ENCODE data around the gene GALNT17.

The GALNT17 gene

GRCh38 chr7:71486856-71487628 is 355.1 kb downstream of the GALNT17 start:
- Histone ChIP-seq H3K27me3 (replicated peaks; ENCODE audit: insufficient read depth, low read length) (no peaks in the 10 kb centered on the region), H3K79me2 (ENCODE audit: low read length) (no peaks in the 10 kb centered on the region), H3K27ac (ENCODE audit: low read length) (no peak overlapping the region), H3F3A (ENCODE audit: insufficient read depth, low read length) (no peaks in the 10 kb centered on the region), H3K9me3 (replicated peaks; ENCODE audit: insufficient read depth, low read length) (no peaks in the 10 kb centered on the region), H4K20me1 (ENCODE audit: insufficient read depth, low read length) (no peaks in the 10 kb centered on the region), H3K4me3 (ENCODE audit: low read length) (no peak overlapping the region), H2AFZ (ENCODE audit: low read length) (no peak overlapping the region), H3K9ac (ENCODE audit: low read length) (no peak overlapping the region), H3K4me2 (ENCODE audit: low read depth, low read length) (no peak overlapping the region), H3K4me1 (ENCODE audit: low read length) (no peaks in the 10 kb centered on the region), H3K36me3 (replicated peaks; ENCODE audit: insufficient read depth, low read length) (no peaks in the 10 kb centered on the region), H3K9me2 (replicated peaks; ENCODE audit: insufficient read depth, low read length) (no peaks in the 10 kb centered on the region)
- no peak for DNase-seq
- TF ChIP-seq EZH2 (optimal IDR thresholded peaks at IDR 0.05; ENCODE audit: low read depth, low read length) (no peak), EZH2phosphoT487 (IDR thresholded peaks at IDR 0.05; ENCODE audit: low read length) (no peak), CTCF (IDR thresholded peaks at IDR 0.05; ENCODE audit: low read length) (no peak)

- no peak for DNase-seq
- H3K4me3 ChIP-seq (ENCODE audit: low read length) = no peak overlapping the region
- no peaks in the 10 kb centered on the region for H3K4me1 ChIP-seq (ENCODE audit: low read length)
- H3K9ac ChIP-seq (ENCODE audit: low read length) = no peak overlapping the region
- H3K4me2 ChIP-seq (ENCODE audit: low read depth, low read length) = no peak overlapping the region
- H3K27me3 ChIP-seq (replicated peaks; ENCODE audit: insufficient read depth, low read length) = no peaks in the 10 kb centered on the region
- H3K9me2 ChIP-seq (replicated peaks; ENCODE audit: insufficient read depth, low read length) = no peaks in the 10 kb centered on the region
- H3K9me3 ChIP-seq (replicated peaks; ENCODE audit: insufficient read depth, low read length) = no peaks in the 10 kb centered on the region
- H3F3A ChIP-seq (ENCODE audit: insufficient read depth, low read length) = no peaks in the 10 kb centered on the region
- TF ChIP-seq EZH2phosphoT487 (IDR thresholded peaks at IDR 0.05; ENCODE audit: low read length) = no peak
- TF ChIP-seq EZH2 (optimal IDR thresholded peaks at IDR 0.05; ENCODE audit: low read depth, low read length) = no peak
- no peak for TF ChIP-seq CTCF (IDR thresholded peaks at IDR 0.05; ENCODE audit: low read length)
- H3K27ac ChIP-seq (ENCODE audit: low read length) = no peak overlapping the region
- H3K36me3 ChIP-seq (replicated peaks; ENCODE audit: insufficient read depth, low read length) = no peaks in the 10 kb centered on the region
- H3K79me2 ChIP-seq (ENCODE audit: low read length) = no peaks in the 10 kb centered on the region
- no peaks in the 10 kb centered on the region for H4K20me1 ChIP-seq (ENCODE audit: insufficient read depth, low read length)
- H2AFZ ChIP-seq (ENCODE audit: low read length) = no peak overlapping the region
These were observed 356.4 kb downstream of the GALNT17 start for GRCh38 chr7:71488308-71488707.

- no peak for DNase-seq
- H3K4me3 ChIP-seq (ENCODE audit: low read length) = no peak overlapping the region
- H3K9ac ChIP-seq (ENCODE audit: low read length) = no peak overlapping the region
- H3K27ac ChIP-seq (ENCODE audit: low read length) = no peak overlapping the region
- H3K27me3 ChIP-seq (replicated peaks; ENCODE audit: insufficient read depth, low read length) = no peaks in the 10 kb centered on the region
- no peak overlapping the region for H2AFZ ChIP-seq (ENCODE audit: low read length)
- no peaks in the 10 kb centered on the region for H3K9me3 ChIP-seq (replicated peaks; ENCODE audit: insufficient read depth, low read length)
- H3K4me2 ChIP-seq (ENCODE audit: low read depth, low read length) = no peak overlapping the region
- H3K9me2 ChIP-seq (replicated peaks; ENCODE audit: insufficient read depth, low read length) = no peaks in the 10 kb centered on the region
- no peaks in the 10 kb centered on the region for H3K4me1 ChIP-seq (ENCODE audit: low read length)
- H4K20me1 ChIP-seq (ENCODE audit: insufficient read depth, low read length) = no peaks in the 10 kb centered on the region
- H3F3A ChIP-seq (ENCODE audit: insufficient read depth, low read length) = no peaks in the 10 kb centered on the region
- H3K36me3 ChIP-seq (replicated peaks; ENCODE audit: insufficient read depth, low read length) = no peaks in the 10 kb centered on the region
- no peaks in the 10 kb centered on the region for H3K79me2 ChIP-seq (ENCODE audit: low read length)
- TF ChIP-seq CTCF (IDR thresholded peaks at IDR 0.05; ENCODE audit: low read length) (no peak), EZH2phosphoT487 (IDR thresholded peaks at IDR 0.05; ENCODE audit: low read length) (no peak)
These were observed 359.4 kb downstream of the GALNT17 start for GRCh38 chr7:71491336-71491735.
